Peyer's patch (tissue), 4 donors: ENCODE data around the gene C17orf67. TPM values are rescaled to one million over a fixed set of nuclear protein-coding genes. Genes with fewer than 3 reads are reported as not detected.

Experiments used
- DNase-seq, 3 donors: peaks; one replicate each; pipeline ENCODE4 v3.0.0-alpha.2; 2017 to 2019
- H3K27ac ChIP-seq, 4 donors: fragments of 200-600 bp; sonication (generic); one replicate each; pipeline ENCODE4 v1.5.1; 2016 to 2019
- H3K27me3 ChIP-seq, 2 donors: fragments of 200-600 bp; sonication (generic); one replicate each; pipeline ENCODE4 v1.5.1; 2019
- H3K36me3 ChIP-seq, 3 donors: fragments of 200-600 bp; sonication (generic); one replicate each; pipeline ENCODE4 v1.5.1; 2016 to 2019
- H3K4me1 ChIP-seq, 4 donors: fragments of 200-600 bp; sonication (generic); one replicate each; pipeline ENCODE4 v1.5.1; 2016 to 2019
- H3K4me3 ChIP-seq, 4 donors: fragments of 200-600 bp; sonication (generic); 1 replicate in 3 of 4; 2 replicates in 1 of 4; pipeline ENCODE4 v1.5.1; 2016 to 2019; ENCODE audit warnings: mild to moderate bottlenecking in 1 of 4
- H3K9me3 ChIP-seq, 4 donors: fragments of 200-600 bp; sonication (generic); one replicate each; pipeline ENCODE4 v1.5.1; 2016 to 2019; ENCODE audit warnings: mild to moderate bottlenecking in 1 of 4
- POLR2A ChIP-seq, 2 donors: fragments of 450-650 bp; IDR thresholded peaks; one replicate each; pipeline ENCODE4 v1.5.1; 2017; ENCODE audit warnings: antibody characterized with exemption in 2 of 2, mild to moderate bottlenecking in 2 of 2, moderate library complexity in 2 of 2
- total RNA-seq, 4 donors: library from RNA; depleted of rRNA; stranded (reverse); fragments of >200 nt; gene quantifications; one replicate each; pipeline ENCODE4 v1.1.0, GENCODE V29; 2016
- TF ChIP-seq, protein P1 (sequence below), 6 experiments: fragments of 450-650 bp in 4 of 6; fragments of 200-600 bp in 2 of 6; sonication (generic) in 1 of 6; IDR thresholded peaks; one replicate each; pipeline ENCODE4 v1.5.1; 2017 to 2019; ENCODE audit warnings: antibody characterized with exemption in 6 of 6, mild to moderate bottlenecking in 3 of 6, moderate library complexity in 1 of 6

The C17orf67 gene
- total RNA-seq, 4 donors from 2014 or later, result 1.7 to 10.7 TPM; not detected in 2

DNA sequence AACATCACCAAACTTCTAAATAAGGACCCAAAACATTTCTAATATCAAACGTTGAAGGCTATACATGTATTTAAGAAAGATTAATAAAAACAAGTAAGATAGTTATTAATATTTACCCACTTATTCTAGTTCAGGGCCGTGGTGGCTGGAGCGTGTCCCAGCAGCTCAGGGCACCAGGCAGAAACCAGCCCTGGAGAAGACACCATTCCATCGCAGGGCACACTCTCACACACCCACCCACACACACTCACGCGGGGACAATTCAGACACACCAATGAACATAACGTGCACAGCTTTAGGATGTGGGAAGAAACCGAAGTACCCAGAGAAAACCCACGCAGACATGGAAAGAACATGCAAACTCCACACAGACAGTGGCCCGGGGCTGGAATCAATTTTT, 13.5 kb downstream of the C17orf67 start:
- no peaks in the 10 kb centered on the region for H3K4me1 ChIP-seq
- no peak for TF ChIP-seq POLR2A (IDR thresholded peaks at IDR 0.05)
- TF ChIP-seq, protein P1, sequence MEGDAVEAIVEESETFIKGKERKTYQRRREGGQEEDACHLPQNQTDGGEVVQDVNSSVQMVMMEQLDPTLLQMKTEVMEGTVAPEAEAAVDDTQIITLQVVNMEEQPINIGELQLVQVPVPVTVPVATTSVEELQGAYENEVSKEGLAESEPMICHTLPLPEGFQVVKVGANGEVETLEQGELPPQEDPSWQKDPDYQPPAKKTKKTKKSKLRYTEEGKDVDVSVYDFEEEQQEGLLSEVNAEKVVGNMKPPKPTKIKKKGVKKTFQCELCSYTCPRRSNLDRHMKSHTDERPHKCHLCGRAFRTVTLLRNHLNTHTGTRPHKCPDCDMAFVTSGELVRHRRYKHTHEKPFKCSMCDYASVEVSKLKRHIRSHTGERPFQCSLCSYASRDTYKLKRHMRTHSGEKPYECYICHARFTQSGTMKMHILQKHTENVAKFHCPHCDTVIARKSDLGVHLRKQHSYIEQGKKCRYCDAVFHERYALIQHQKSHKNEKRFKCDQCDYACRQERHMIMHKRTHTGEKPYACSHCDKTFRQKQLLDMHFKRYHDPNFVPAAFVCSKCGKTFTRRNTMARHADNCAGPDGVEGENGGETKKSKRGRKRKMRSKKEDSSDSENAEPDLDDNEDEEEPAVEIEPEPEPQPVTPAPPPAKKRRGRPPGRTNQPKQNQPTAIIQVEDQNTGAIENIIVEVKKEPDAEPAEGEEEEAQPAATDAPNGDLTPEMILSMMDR (IDR thresholded peaks at IDR 0.05), result no peak
- no peak for DNase-seq
- no peaks in the 10 kb centered on the region for H3K36me3 ChIP-seq
- H3K27me3 ChIP-seq, result no peaks in the 10 kb centered on the region
- no peaks in the 10 kb centered on the region for H3K9me3 ChIP-seq
- no peak overlapping the region for H3K27ac ChIP-seq
- H3K4me3 ChIP-seq, result no peak overlapping the region

DNA sequence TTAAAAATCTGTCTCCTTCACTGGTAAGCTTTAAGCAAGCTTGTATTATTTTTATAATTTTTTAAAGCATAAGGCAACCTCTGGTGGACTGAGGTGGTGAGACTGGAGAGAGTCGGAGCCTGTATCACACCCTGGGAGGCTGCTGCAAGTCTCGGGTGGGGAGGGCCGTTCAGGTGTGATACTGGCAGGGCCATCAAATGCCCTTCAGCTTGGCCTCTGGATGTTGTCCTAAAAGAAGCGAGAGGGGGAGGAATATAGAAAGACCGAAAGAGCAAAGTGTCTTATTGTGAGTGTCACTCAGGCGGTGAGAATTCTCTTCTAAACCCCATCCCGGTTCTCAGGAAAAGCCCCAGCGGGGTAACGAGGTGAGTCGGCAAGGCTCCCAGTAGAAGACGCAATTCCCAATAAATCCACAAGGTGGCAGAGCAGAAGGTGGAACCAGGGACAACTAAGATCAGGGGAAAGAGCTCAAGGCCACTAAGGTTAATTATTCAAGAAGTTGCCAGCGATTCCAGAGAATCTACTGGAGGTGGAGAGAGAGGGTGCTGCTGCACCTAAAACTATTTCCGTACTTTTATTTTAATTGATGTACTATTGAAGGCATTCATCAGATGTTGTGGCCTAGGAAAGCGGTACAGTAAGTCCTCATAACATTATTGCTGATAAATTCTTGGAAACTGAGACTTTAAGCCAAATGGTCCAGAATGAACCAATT, 14.1 kb downstream of the C17orf67 start:
- TF ChIP-seq POLR2A (IDR thresholded peaks at IDR 0.05), result no peak
- TF ChIP-seq, protein P1 (IDR thresholded peaks at IDR 0.05), result peak; percentile 79 to 93 (median 86)
- Histone ChIP-seq H3K9me3 (no peaks in the 10 kb centered on the region), H3K27ac (no peak overlapping the region), H3K27me3 (no peaks in the 10 kb centered on the region), H3K4me1 (no peaks in the 10 kb centered on the region), H3K4me3 (no peak overlapping the region), H3K36me3 (no peaks in the 10 kb centered on the region)
- DNase-seq, result peak; percentile 62 to 88 (median 72)

DNA sequence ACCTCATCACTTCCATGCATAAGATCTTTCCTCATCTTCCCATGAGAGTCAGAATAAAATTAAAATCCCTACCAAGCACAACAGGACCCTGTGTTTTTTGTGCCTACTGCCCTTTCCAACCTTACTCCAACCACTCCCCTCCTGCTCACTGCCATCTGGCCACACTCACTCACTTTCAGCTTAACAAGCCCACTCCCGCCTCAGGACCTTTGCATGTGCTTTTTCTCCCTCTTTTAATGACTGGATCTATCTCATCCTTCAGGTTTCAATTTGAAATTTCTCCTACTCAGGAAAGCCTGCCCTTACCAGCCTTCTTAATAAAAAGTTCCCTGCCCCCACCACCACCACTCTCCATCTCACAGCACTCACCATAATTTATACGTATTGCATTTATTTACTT, 14.7 kb downstream of the C17orf67 start:
- no peaks in the 10 kb centered on the region for H3K27me3 ChIP-seq

DNA sequence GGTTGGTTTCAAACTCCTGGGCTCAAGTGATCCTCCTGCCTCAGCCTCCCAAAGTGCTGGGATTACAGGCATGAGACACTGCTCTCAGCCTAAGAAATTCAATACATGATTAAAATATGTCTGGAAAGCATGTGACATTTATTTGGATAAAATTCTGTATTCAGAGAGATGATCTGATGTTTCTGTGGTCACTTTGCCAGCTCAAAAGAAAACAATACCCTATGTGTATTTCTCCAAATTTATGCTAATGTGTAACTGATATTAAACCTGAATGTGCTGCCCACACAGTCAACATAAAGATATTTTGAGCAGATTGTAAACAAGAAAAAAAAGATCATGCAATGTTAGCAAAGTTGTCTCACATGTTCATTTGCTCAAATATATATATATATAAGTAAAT, 16.7 kb downstream of the C17orf67 start:
- Histone ChIP-seq H3K36me3 (no peaks in the 10 kb centered on the region), H3K4me3 (no peak overlapping the region), H3K27me3 (no peaks in the 10 kb centered on the region), H3K27ac (no peak overlapping the region), H3K4me1 (no peaks in the 10 kb centered on the region), H3K9me3 (no peaks in the 10 kb centered on the region)
- no peak for DNase-seq
- no peak for TF ChIP-seq POLR2A (IDR thresholded peaks at IDR 0.05)
- TF ChIP-seq, protein P1 (IDR thresholded peaks at IDR 0.05), result no peak

More for the DNA sequence above, 14.7 kb downstream of the C17orf67 start:
- TF ChIP-seq POLR2A (IDR thresholded peaks at IDR 0.05), result no peak
- TF ChIP-seq, protein P1 (IDR thresholded peaks at IDR 0.05), result no peak
- Histone ChIP-seq H3K36me3 (no peaks in the 10 kb centered on the region), H3K4me3 (no peak overlapping the region), H3K4me1 (no peaks in the 10 kb centered on the region), H3K27ac (no peak overlapping the region), H3K9me3 (no peaks in the 10 kb centered on the region)
- no peak for DNase-seq

DNA sequence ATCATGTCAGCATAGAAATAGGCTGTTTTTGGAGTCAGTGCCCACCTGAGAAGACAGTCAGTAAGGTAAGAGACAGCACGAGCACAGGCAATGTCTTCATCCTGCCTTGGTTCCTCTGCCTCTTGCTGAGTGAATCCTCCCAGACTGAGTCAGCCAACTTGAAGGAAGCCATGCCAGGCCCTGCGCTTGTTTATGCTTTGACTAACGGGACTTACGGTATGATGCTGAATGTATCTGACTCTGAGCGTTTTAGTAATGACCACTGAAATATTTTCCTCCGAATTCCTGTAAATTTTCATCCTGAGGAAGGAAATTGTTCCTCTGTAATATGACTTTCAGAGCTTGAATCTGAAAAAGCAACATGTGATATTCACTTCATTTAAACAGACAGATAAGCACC, 18.0 kb downstream of the C17orf67 start:
- Histone ChIP-seq H3K36me3 (no peaks in the 10 kb centered on the region), H3K9me3 (no peaks in the 10 kb centered on the region), H3K27me3 (no peaks in the 10 kb centered on the region), H3K4me3 (no peak overlapping the region), H3K27ac (no peak overlapping the region), H3K4me1 (no peaks in the 10 kb centered on the region)
- no peak for DNase-seq
- TF ChIP-seq, protein P1 (IDR thresholded peaks at IDR 0.05), result no peak
- no peak for TF ChIP-seq POLR2A (IDR thresholded peaks at IDR 0.05)
